Measurements from ENCODE around the gene RC3H2. TPM values are rescaled to one million over a fixed set of nuclear protein-coding genes. Genes with fewer than 3 reads are reported as not detected.

RC3H2 gene
- total and polyA plus RNA-seq, 2 donors (not counting 3 experiments of a cell fraction or from before 2014, with no cell fraction given) = 25.3 to 63.0 TPM

DNA sequence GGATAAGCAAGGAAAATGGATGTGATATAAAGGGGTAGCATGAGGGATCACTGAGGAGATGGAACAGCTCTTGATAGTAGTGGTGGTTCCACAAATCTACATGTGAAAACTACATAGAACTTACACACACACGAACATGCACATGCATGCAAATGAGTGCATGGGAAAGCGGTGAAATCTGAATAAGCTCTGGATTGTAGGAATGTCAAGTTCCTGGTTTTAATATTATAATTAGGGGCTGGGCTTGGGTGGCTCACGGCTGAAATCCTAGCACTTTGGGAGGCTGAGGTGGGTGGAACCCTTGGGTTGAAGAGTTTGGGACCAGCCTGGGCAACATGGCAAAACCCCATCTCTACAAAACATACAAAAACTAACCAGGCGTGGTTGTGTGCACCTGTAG, 63.7 kb downstream of the RC3H2 start:
- H3K9ac ChIP-seq (replicated peaks; ENCODE audit: extremely low read depth, insufficient read depth, low read length) = no peak overlapping the region
- no peak overlapping the region for H3K27ac ChIP-seq (ENCODE audit: insufficient read depth, low read depth, low read length)
- DNase-seq (ENCODE audit: low read depth, low spot score) (no peak), FAIRE-seq (no peak)
- H3K9me1 ChIP-seq (replicated peaks; ENCODE audit: control insufficient read depth, extremely low read depth, insufficient read depth, low read length) = no peaks in the 10 kb centered on the region
- POLR2A ChIA-PET = no interaction called here
- H3K4me3 ChIP-seq (replicated peaks in 1 of 3; ENCODE audit: insufficient read depth in 1 of 3, low read depth in 1 of 3, low read length in 3 of 3) = no peak overlapping the region
- H3K9me3 ChIP-seq (replicated peaks; ENCODE audit: control insufficient read depth, insufficient read depth, low read length) = no peaks in the 10 kb centered on the region
- intact Hi-C loops (cut with micrococcal nuclease) (no loop called here), dilution Hi-C loops (cut with MboI; ENCODE audit: extremely low pct_ligation_motif_present, low sequenced_read_pairs) (no loop called here)
- H2AFZ ChIP-seq (ENCODE audit: low read depth, low read length) = no peak overlapping the region
- H3K36me3 ChIP-seq (ENCODE audit: control insufficient read depth in 2 of 2, extremely low read depth in 1 of 2, insufficient read depth in 2 of 2, low read length in 2 of 2) = peaks cover 0 to 4% of the 10 kb centered on the region in 2 experiments
- H3K4me1 ChIP-seq (ENCODE audit: control insufficient read depth, extremely low read depth, insufficient read depth, low read length) = no peaks in the 10 kb centered on the region
- no peaks in the 10 kb centered on the region for H3K79me2 ChIP-seq (ENCODE audit: control insufficient read depth, insufficient read depth, low read length)
- TF ChIP-seq, protein P1, sequence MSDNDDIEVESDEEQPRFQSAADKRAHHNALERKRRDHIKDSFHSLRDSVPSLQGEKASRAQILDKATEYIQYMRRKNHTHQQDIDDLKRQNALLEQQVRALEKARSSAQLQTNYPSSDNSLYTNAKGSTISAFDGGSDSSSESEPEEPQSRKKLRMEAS (IDR thresholded peaks at IDR 0.05; ENCODE audit: insufficient read depth, insufficient read length) = no peak
- no peak for TF ChIP-seq GATA2 (IDR thresholded peaks at IDR 0.05; ENCODE audit: insufficient read depth, insufficient read length, low read depth, low read length)
- TF ChIP-seq EZH2 (IDR thresholded peaks at IDR 0.05; ENCODE audit: borderline replicate concordance, low read depth, low read length, severe bottlenecking) = no peak
- no peak for TF ChIP-seq MYC (IDR thresholded peaks at IDR 0.05; ENCODE audit: low read depth, low read length)
- TF ChIP-seq FOS (IDR thresholded peaks at IDR 0.05; ENCODE audit: borderline replicate concordance, insufficient read depth, low read length) = no peak
- no peak for TF ChIP-seq POLR2A (IDR thresholded peaks at IDR 0.05; ENCODE audit: low read depth, low read length)
- no peak for TF ChIP-seq JUN (IDR thresholded peaks at IDR 0.05; ENCODE audit: borderline replicate concordance, insufficient read depth, insufficient read length, low read depth)
- TF ChIP-seq CTCF (IDR thresholded peaks at IDR 0.05; ENCODE audit: extremely low read depth in 1 of 2, insufficient read depth in 1 of 2, low read depth in 1 of 2, low read length in 2 of 2) = no peak
- TF ChIP-seq POLR2AphosphoS5 (IDR thresholded peaks at IDR 0.05; ENCODE audit: insufficient read depth, low read depth, low read length) = no peak
- H3K4me2 ChIP-seq (ENCODE audit: insufficient read depth, low read length) = no peak overlapping the region
- H3K27me3 ChIP-seq (ENCODE audit: control insufficient read depth in 2 of 2, insufficient read depth in 2 of 2, low read length in 2 of 2) = no peaks in the 10 kb centered on the region
- H4K20me1 ChIP-seq (replicated peaks; ENCODE audit: control insufficient read depth, extremely low read depth, insufficient read depth, low read length) = no peaks in the 10 kb centered on the region
- no TSS peak for BruUV-seq (replicated peaks)
- CTCF ChIA-PET = interaction anchor here (1.0 kb wide), 1 partner anchor 343 kb away, joined by 3 read pairs; no protein-coding TSS in a partner anchor

Measured in endothelial cell of umbilical vein (primary cell).